Epithelial cell of proximal tubule (primary cell): Measurements from ENCODE around the gene PRKAR1B. TPM values are rescaled to one million over a fixed set of nuclear protein-coding genes. Genes with fewer than 3 reads are reported as not detected.

Experiments
- DNase-seq: peaks from one replicate; pipeline ENCODE4 v3.0.0-alpha.2; 2011; ENCODE audit warnings: low read depth
- H3K4me3 ChIP-seq: 2 replicates; pipeline ENCODE4 v1.5.1; 2011; ENCODE audit warnings: low read depth, mild to moderate bottlenecking, low read length
- CTCF ChIP-seq: conservative IDR thresholded peaks from 2 replicates; pipeline ENCODE4 v1.5.1; 2012; ENCODE audit warnings: low read depth, mild to moderate bottlenecking, low read length
- total RNA-seq: library from RNA; depleted of rRNA; stranded (reverse); fragments of >200 nt; gene quantifications from 2 replicates; pipeline ENCODE4 v1.2.3, GENCODE V29; 2015

PRKAR1B gene
- total RNA-seq, 1 donor from 2014 or later, result 12.2 TPM

DNA sequence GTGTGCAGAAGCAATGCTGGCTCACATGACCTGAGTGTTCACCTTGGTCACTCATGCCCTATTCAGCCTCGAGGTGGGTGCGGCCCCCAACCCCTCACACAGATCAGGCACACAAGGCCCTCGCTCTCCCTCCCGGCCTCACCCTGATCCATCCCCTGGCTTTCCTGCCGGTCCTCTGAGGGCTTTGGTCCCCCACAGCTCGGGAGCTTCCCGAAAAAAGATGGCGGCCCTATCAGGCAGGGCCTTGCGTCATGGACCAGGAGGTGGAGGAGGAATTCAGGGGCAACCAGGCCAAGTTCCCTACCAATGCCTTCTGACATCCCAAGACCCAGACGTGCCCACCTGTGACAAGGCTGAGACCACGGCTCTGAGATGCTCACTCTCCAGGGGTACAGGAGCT lies 44.3 kb downstream of the PRKAR1B start:
- H3K4me3 ChIP-seq, result no peak overlapping the region
- no peak for TF ChIP-seq CTCF
- no peak for DNase-seq

- no peak overlapping the region for H3K4me3 ChIP-seq
- no peak for TF ChIP-seq CTCF
- no peak for DNase-seq
These were observed 45.4 kb downstream of the PRKAR1B start for GRCh38 chr7:681551-682307.

GRCh38 chr7:680411-681127 lies 46.5 kb downstream of the PRKAR1B start:
- DNase-seq, result no peak
- no peak overlapping the region for H3K4me3 ChIP-seq
- no peak for TF ChIP-seq CTCF

DNA sequence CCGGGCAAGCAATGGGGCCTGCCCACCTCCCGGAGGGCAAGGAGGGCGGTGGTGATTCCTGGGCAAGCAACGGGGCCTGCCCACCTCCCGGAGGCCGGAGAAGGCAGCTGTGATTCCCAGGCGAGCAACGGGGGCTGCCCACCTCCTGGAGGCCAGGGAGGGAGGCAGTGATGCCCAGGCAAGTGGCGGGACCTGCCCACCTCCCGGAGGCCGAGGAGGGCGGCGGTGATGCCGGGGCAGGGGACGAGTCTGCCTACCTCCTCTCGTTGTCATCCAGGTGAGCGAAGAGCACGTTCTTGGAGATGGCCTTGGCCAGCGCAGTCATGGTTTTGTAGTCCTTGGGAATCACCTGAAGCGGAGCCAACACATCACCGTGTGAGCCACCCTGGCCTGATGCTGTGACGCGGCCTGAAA lies 50.1 kb downstream of the PRKAR1B start:
- TF ChIP-seq CTCF, result no peak

GRCh38 chr7:676246-676971 lies 50.7 kb downstream of the PRKAR1B start:
- no peak overlapping the region for H3K4me3 ChIP-seq
- TF ChIP-seq CTCF, result no peak
- no peak for DNase-seq

More for the DNA sequence above, 50.1 kb downstream of the PRKAR1B start:
- no peak for DNase-seq
- H3K4me3 ChIP-seq, result no peak overlapping the region

- H3K4me3 ChIP-seq, result no peak overlapping the region
- no peak for DNase-seq
- no peak for TF ChIP-seq CTCF
These were observed 52.3 kb downstream of the PRKAR1B start for GRCh38 chr7:674454-675410.
